ENCODE results near the gene DEDD. TPM values are rescaled to one million over a fixed set of nuclear protein-coding genes. Genes with fewer than 3 reads are reported as not detected.

Gene DEDD
- total and polyA plus RNA-seq, 2 experiments from 2014 or later, result 22.8 to 35.3 TPM

- Histone ChIP-seq H3K4me3 (no peak overlapping the region), H3K79me2 (replicated peaks; ENCODE audit: insufficient read depth) (peaks cover 30% of the 10 kb centered on the region), H3K9me2 (ENCODE audit: insufficient read depth) (no peaks in the 10 kb centered on the region), H4K20me1 (replicated peaks; ENCODE audit: insufficient read depth) (peaks cover 11% of the 10 kb centered on the region; the same call in 1 of the 2 replicates), H2AFZ (no peak overlapping the region), H3F3A (replicated peaks; ENCODE audit: low read depth) (peaks cover 38% of the 10 kb centered on the region), H3K27ac (ENCODE audit: low read depth) (no peak overlapping the region), H3K4me2 (no peak overlapping the region), H3K27me3 (ENCODE audit: insufficient read depth) (no peaks in the 10 kb centered on the region), H3K4me1 (ENCODE audit: insufficient read depth) (peaks cover 13% of the 10 kb centered on the region), H3K36me3 (ENCODE audit: insufficient read depth) (peaks cover 30% of the 10 kb centered on the region)
- ATAC-seq, result no peak
- DNase-seq (ENCODE audit: low spot score), result no peak
- no peak overlapping the region for H3K27ac Mint-ChIP-seq
- no peaks in the 10 kb centered on the region for H3K9me3 Mint-ChIP-seq
- TF ChIP-seq NANOG (IDR thresholded peaks at IDR 0.05; ENCODE audit: borderline replicate concordance) (no peak), JUNB (IDR thresholded peaks at IDR 0.05; ENCODE audit: unreplicated experiment) (no peak), STAT1 (IDR thresholded peaks at IDR 0.05; ENCODE audit: unreplicated experiment) (no peak), ZNF114 (CRISPR knock-in tag; IDR thresholded peaks at IDR 0.05) (no peak), ZNF331 (CRISPR knock-in tag; IDR thresholded peaks at IDR 0.05; ENCODE audit: low read depth) (no peak), CTCF (conservative IDR thresholded peaks at IDR 0.05; ENCODE audit: low read depth in 2 of 2) (no peak), ZNF462 (CRISPR knock-in tag; IDR thresholded peaks at IDR 0.05) (no peak), ETS1 (IDR thresholded peaks at IDR 0.05) (no peak), EZH2phosphoT487 (IDR thresholded peaks at IDR 0.05; ENCODE audit: unreplicated experiment) (no peak), REST (IDR thresholded peaks at IDR 0.05; ENCODE audit: unreplicated experiment) (no peak), POLR2AphosphoS5 (IDR thresholded peaks at IDR 0.05; ENCODE audit: low read depth) (no peak), EZH2 (IDR thresholded peaks at IDR 0.05; ENCODE audit: low read depth, unreplicated experiment) (no peak), CREB1 (CRISPR knock-in tag; IDR thresholded peaks at IDR 0.05; ENCODE audit: low read depth) (no peak)
- H3K4me1 Mint-ChIP-seq, result peaks cover 19% of the 10 kb centered on the region
- H3K36me3 Mint-ChIP-seq (ENCODE audit: low read depth), result peaks cover 68% of the 10 kb centered on the region
- H3K27me3 Mint-ChIP-seq (ENCODE audit: insufficient read depth, low read depth, poor library complexity), result peaks cover 24% of the 10 kb centered on the region
- no peak overlapping the region for H3K4me3 Mint-ChIP-seq
Measured at GRCh38 chr1:161121834-161122233, 10.6 kb downstream of the DEDD start.
